Mesenchymal stem cell (in vitro differentiated cells and primary cell): ENCODE data around the gene LINC00237.

Source experiments
- DNase-seq: peaks from one replicate; pipeline ENCODE4 v3.0.0-alpha.2; 2013
- H2AFZ ChIP-seq: one replicate; pipeline ENCODE4 v1.6.1; 2013; ENCODE audit warnings: low read depth, mild to moderate bottlenecking, control low read depth, inconsistent platforms, low read length, moderate library complexity
- H2AK5ac ChIP-seq: 2 replicates; pipeline ENCODE4 v1.6.1; 2013; ENCODE audit warnings: low read length, moderate library complexity, mild to moderate bottlenecking, inconsistent platforms; ENCODE audit not compliant: severe bottlenecking
- H2BK120ac ChIP-seq: one replicate; pipeline ENCODE4 v1.6.1; 2013; ENCODE audit warnings: low read depth, mild to moderate bottlenecking, inconsistent platforms, low read length, moderate library complexity
- H2BK12ac ChIP-seq, 2 experiments: one replicate each; pipeline ENCODE4 v1.6.1; 2013; ENCODE audit warnings: inconsistent platforms in 2 of 2, low read length in 2 of 2, mild to moderate bottlenecking in 2 of 2, moderate library complexity in 2 of 2, control low read depth in 1 of 2
- H2BK15ac ChIP-seq: one replicate; pipeline ENCODE4 v1.6.1; 2013; ENCODE audit warnings: mild to moderate bottlenecking, low read depth, inconsistent platforms; ENCODE audit not compliant: poor library complexity, severe bottlenecking
- H2BK5ac ChIP-seq: 2 replicates; pipeline ENCODE4 v1.6.1; 2013; ENCODE audit warnings: low read depth, mild to moderate bottlenecking, low read length, control low read depth, inconsistent platforms; ENCODE audit not compliant: poor library complexity, severe bottlenecking
- H3K14ac ChIP-seq, 2 experiments: one replicate each; pipeline ENCODE4 v1.6.1; 2013; ENCODE audit warnings: inconsistent platforms in 2 of 2, low read length in 2 of 2, control low read depth in 1 of 2, mild to moderate bottlenecking in 1 of 2, moderate library complexity in 1 of 2
- H3K18ac ChIP-seq, 2 experiments: one replicate each; pipeline ENCODE4 v1.6.1; 2013; ENCODE audit warnings: inconsistent platforms in 2 of 2, low read length in 2 of 2, control low read depth in 1 of 2, low read depth in 1 of 2, mild to moderate bottlenecking in 1 of 2
- H3K23ac ChIP-seq, 2 experiments: one replicate each; pipeline ENCODE4 v1.6.1; 2013; ENCODE audit warnings: inconsistent platforms in 2 of 2, low read length in 2 of 2, mild to moderate bottlenecking in 2 of 2, moderate library complexity in 2 of 2, control low read depth in 1 of 2
- H3K27ac ChIP-seq: 2 replicates; pipeline ENCODE4 v1.5.1; 2013; ENCODE audit warnings: mild to moderate bottlenecking, moderate library complexity, low read length, control low read depth, inconsistent platforms; ENCODE audit not compliant: poor library complexity, severe bottlenecking
- H3K27me3 ChIP-seq, 2 experiments: 2 replicates each; pipeline versions ENCODE4 v1.6.1 to v1.7.0; 2013; ENCODE audit warnings: low read length in 2 of 2, mild to moderate bottlenecking in 2 of 2, moderate library complexity in 2 of 2, control low read depth in 1 of 2, inconsistent platforms in 1 of 2; ENCODE audit not compliant: control insufficient read depth in 1 of 2, insufficient read depth in 1 of 2
- H3K36me3 ChIP-seq, 2 experiments: 2 replicates each; pipeline versions ENCODE4 v1.6.1 to v1.7.0; 2013; ENCODE audit warnings: low read length in 2 of 2, control low read depth in 1 of 2, inconsistent platforms in 1 of 2, low read depth in 1 of 2, mild to moderate bottlenecking in 1 of 2; ENCODE audit not compliant: insufficient read depth in 2 of 2, control insufficient read depth in 1 of 2
- H3K4ac ChIP-seq, 2 experiments: one replicate each; pipeline ENCODE4 v1.6.1; 2013; ENCODE audit warnings: inconsistent platforms in 2 of 2, low read length in 2 of 2, mild to moderate bottlenecking in 2 of 2, moderate library complexity in 2 of 2, control low read depth in 1 of 2, low read depth in 1 of 2
- H3K4me1 ChIP-seq: 2 replicates; pipeline ENCODE4 v1.6.1; 2013; ENCODE audit warnings: low read depth, low read length, control low read depth; ENCODE audit not compliant: control insufficient read depth, insufficient read depth
- H3K4me2 ChIP-seq: 2 replicates; pipeline ENCODE4 v1.6.1; 2013; ENCODE audit warnings: low read length, mild to moderate bottlenecking, inconsistent platforms; ENCODE audit not compliant: poor library complexity, severe bottlenecking
- H3K4me3 ChIP-seq, 2 experiments: 2 replicates each; pipeline versions ENCODE4 v1.5.1 to v1.7.0; 2013; ENCODE audit warnings: low read length in 2 of 2, mild to moderate bottlenecking in 2 of 2, control low read depth in 1 of 2, low read depth in 1 of 2; ENCODE audit not compliant: insufficient read depth in 1 of 2
- H3K79me1 ChIP-seq: replicated peaks from 2 replicates; pipeline ENCODE4 v1.6.1; 2013; ENCODE audit warnings: mild to moderate bottlenecking, control low read depth, low read length, inconsistent platforms; ENCODE audit not compliant: poor library complexity, severe bottlenecking
- H3K9ac ChIP-seq: 2 replicates; pipeline ENCODE4 v1.7.0; 2013; ENCODE audit warnings: mild to moderate bottlenecking, low read length, moderate library complexity
- H3K9me3 ChIP-seq: 2 replicates; pipeline ENCODE4 v1.7.0; 2013; ENCODE audit warnings: mild to moderate bottlenecking, low read length; ENCODE audit not compliant: control insufficient read depth
- H4K8ac ChIP-seq: one replicate; pipeline ENCODE4 v1.6.1; 2013; ENCODE audit warnings: inconsistent platforms, mild to moderate bottlenecking, low read length, moderate library complexity
- H4K91ac ChIP-seq: one replicate; pipeline ENCODE4 v1.6.1; 2013; ENCODE audit warnings: mild to moderate bottlenecking, low read length, inconsistent platforms
- WGBS: methylation state at CpG from one replicate; pipeline ENCODE4 v1.1.7; 2013; ENCODE audit warnings: mixed read lengths; 5-methylcytosine and 5-hydroxymethylcytosine counted together

LINC00237 gene

DNA sequence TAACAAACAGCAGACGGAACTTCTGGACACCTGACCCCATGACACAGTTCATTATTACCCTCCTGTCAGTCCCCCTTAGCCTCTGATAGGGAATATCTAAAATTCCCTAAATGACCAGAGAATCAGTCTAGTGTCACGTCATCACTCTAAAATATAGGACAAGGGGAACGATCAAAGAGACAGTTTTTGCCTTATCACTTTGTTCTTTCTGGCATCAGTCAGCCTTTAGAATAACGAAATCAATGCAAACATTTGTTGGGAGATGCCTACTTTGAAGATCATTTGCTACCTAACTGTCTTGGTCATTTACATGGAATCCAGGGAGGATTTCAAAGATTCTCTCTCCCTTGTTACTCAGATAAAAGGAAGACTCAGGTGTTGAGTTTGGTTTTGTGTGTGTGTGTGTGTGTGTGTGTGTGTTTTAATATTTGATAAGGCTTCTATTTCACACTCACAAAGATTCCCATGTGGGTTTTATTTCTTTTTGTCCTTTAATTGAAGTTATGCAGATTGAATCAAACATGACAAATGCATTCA lies 28.3 kb downstream of the LINC00237 start:
- Histone ChIP-seq H3K9me3 (no peaks in the 10 kb centered on the region), H2AFZ (no peak overlapping the region), H2AK5ac (no peak overlapping the region), H3K14ac (no peak overlapping the region), H2BK12ac (no peak overlapping the region), H4K8ac (no peak overlapping the region), H3K79me1 (no peaks in the 10 kb centered on the region), H3K23ac (no peak overlapping the region), H3K4me3 (no peak overlapping the region), H3K27ac (no peak overlapping the region), H3K9ac (no peak overlapping the region), H2BK15ac (no peak overlapping the region), H3K27me3 (peaks cover 0 to 14% of the 10 kb centered on the region in 2 experiments), H3K4me1 (no peaks in the 10 kb centered on the region), H4K91ac (no peak overlapping the region), H2BK5ac (no peak overlapping the region), H3K36me3 (no peaks in the 10 kb centered on the region), H2BK120ac (no peak overlapping the region), H3K4ac (no peak overlapping the region), H3K4me2 (no peak overlapping the region), H3K18ac (no peak overlapping the region)
- 54% methylated on average over 4 of the region's 4 CpGs for WGBS
- no peak for DNase-seq

GRCh38 chr20:21076073-21076472 lies 30.1 kb downstream of the LINC00237 start:
- Histone ChIP-seq H3K23ac (no peak overlapping the region), H3K4me2 (no peak overlapping the region), H4K91ac (no peak overlapping the region), H3K27ac (no peak overlapping the region), H3K14ac (no peak overlapping the region), H3K79me1 (no peaks in the 10 kb centered on the region), H3K4me1 (no peaks in the 10 kb centered on the region), H3K4me3 (no peak overlapping the region), H2BK15ac (no peak overlapping the region), H3K27me3 (peaks cover 0 to 10% of the 10 kb centered on the region in 2 experiments), H2AK5ac (no peak overlapping the region), H3K9me3 (no peaks in the 10 kb centered on the region), H3K18ac (no peak overlapping the region), H2AFZ (no peak overlapping the region), H2BK5ac (no peak overlapping the region), H4K8ac (no peak overlapping the region), H3K36me3 (no peaks in the 10 kb centered on the region), H2BK120ac (no peak overlapping the region), H2BK12ac (no peak overlapping the region), H3K9ac (no peak overlapping the region), H3K4ac (no peak overlapping the region)
- 55% methylated on average over 2 of the region's 3 CpGs for WGBS
- DNase-seq = no peak

DNA sequence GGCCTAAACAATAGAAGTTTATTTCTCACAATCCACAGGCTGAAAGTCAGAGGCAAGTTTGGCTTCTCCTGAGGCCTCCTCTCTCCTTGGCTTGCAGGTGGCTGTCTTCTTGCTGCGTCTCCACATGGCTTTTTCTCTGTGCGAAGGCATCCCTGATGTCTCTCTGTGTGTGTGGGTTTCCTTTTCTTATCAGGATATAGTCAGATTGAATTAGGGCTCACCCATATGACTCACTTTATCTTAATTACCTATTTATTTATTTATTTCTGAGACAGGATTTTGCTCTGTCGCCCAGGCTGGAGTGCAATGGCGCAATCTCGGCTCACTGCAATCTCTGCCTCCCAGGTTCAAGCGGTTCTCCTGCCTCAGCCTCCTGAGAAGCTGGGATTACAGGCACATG lies 30.7 kb downstream of the LINC00237 start:
- Histone ChIP-seq H3K9me3 (no peaks in the 10 kb centered on the region), H2BK5ac (no peak overlapping the region), H2BK120ac (no peak overlapping the region), H2BK15ac (no peak overlapping the region), H3K27me3 (peaks cover 0 to 10% of the 10 kb centered on the region in 2 experiments), H3K4me2 (no peak overlapping the region), H3K27ac (no peak overlapping the region), H3K36me3 (no peaks in the 10 kb centered on the region), H2BK12ac (no peak overlapping the region), H4K8ac (no peak overlapping the region), H3K14ac (no peak overlapping the region), H3K23ac (no peak overlapping the region), H3K4ac (no peak overlapping the region), H3K4me3 (no peak overlapping the region), H2AFZ (no peak overlapping the region), H4K91ac (no peak overlapping the region), H3K18ac (no peak overlapping the region), H3K4me1 (no peaks in the 10 kb centered on the region), H2AK5ac (no peak overlapping the region), H3K9ac (no peak overlapping the region), H3K79me1 (no peaks in the 10 kb centered on the region)
- WGBS = 92% methylated on average over 4 of the region's 6 CpGs
- DNase-seq = no peak

- Histone ChIP-seq H3K36me3 (no peaks in the 10 kb centered on the region), H2AFZ (no peak overlapping the region), H2AK5ac (no peak overlapping the region), H3K14ac (no peak overlapping the region), H3K27me3 (peaks cover 0 to 10% of the 10 kb centered on the region in 2 experiments), H3K9ac (no peak overlapping the region), H3K4me1 (no peaks in the 10 kb centered on the region), H3K18ac (no peak overlapping the region), H2BK120ac (no peak overlapping the region), H2BK15ac (no peak overlapping the region), H3K9me3 (no peaks in the 10 kb centered on the region), H3K27ac (no peak overlapping the region), H3K79me1 (no peaks in the 10 kb centered on the region), H2BK12ac (no peak overlapping the region), H2BK5ac (no peak overlapping the region), H3K23ac (no peak overlapping the region), H4K91ac (no peak overlapping the region), H3K4ac (no peak overlapping the region), H3K4me3 (no peak overlapping the region), H3K4me2 (no peak overlapping the region), H4K8ac (no peak overlapping the region)
- WGBS = 77% methylated on average over 8 of the region's 12 CpGs
- DNase-seq = no peak
These were observed 31.4 kb downstream of the LINC00237 start for GRCh38 chr20:21074605-21075336.
